Transverse colon (tissue), 4 donors: ENCODE measurements around the gene IFNG-AS1. TPM values are rescaled to one million over a fixed set of nuclear protein-coding genes. Genes with fewer than 3 reads are reported as not detected.

Source experiments
- DNase-seq: peaks from one replicate; pipeline ENCODE4 v3.0.0-alpha.2; 2019
- H3K27ac ChIP-seq, 4 donors: fragments of 200-600 bp; sonication (generic); 2 replicates each; pipeline ENCODE4 v1.5.1; 2016 to 2018; ENCODE audit warnings: inconsistent platforms in 4 of 4
- H3K27me3 ChIP-seq: fragments of 200-600 bp; sonication (generic); 2 replicates; pipeline ENCODE4 v1.5.1; 2017; ENCODE audit warnings: inconsistent platforms
- H3K36me3 ChIP-seq, 4 donors: fragments of 200-600 bp; sonication (generic); 2 replicates each; pipeline ENCODE4 v1.5.1; 2017 to 2019; ENCODE audit warnings: inconsistent platforms in 4 of 4
- H3K4me1 ChIP-seq, 4 donors: fragments of 200-600 bp; sonication (generic); 2 replicates each; pipeline ENCODE4 v1.5.1; 2017 to 2020; ENCODE audit warnings: inconsistent platforms in 4 of 4
- H3K4me3 ChIP-seq, 4 donors: fragments of 200-600 bp; sonication (generic); 1 replicate in 1 of 4; 2 replicates in 3 of 4; pipeline versions ENCODE4 v1.5.1 to v1.6.1; 2017 to 2019; ENCODE audit warnings: inconsistent platforms in 4 of 4
- H3K9me3 ChIP-seq, 2 donors: fragments of 200-600 bp; sonication (generic); 2 replicates each; pipeline ENCODE4 v1.5.1; 2017 to 2019; ENCODE audit warnings: inconsistent platforms in 2 of 2
- CTCF ChIP-seq, 5 experiments: fragments of 200-600 bp in 3 of 5; fragments of 450-650 bp in 2 of 5; sonication (generic) in 3 of 5; IDR thresholded peaks; 1 replicate in 2 of 5; 2 replicates in 3 of 5; pipeline ENCODE4 v1.5.1; 2016 to 2017; ENCODE audit warnings: antibody characterized with exemption in 5 of 5, inconsistent platforms in 3 of 5, mild to moderate bottlenecking in 2 of 5, moderate library complexity in 1 of 5
- EP300 ChIP-seq: sonication (generic); formaldehyde crosslinking; IDR thresholded peaks from one replicate; pipeline ENCODE4 v1.6.1; 2017; ENCODE audit warnings: antibody characterized with exemption, low read depth
- POLR2A ChIP-seq: fragments of 450-650 bp; IDR thresholded peaks from one replicate; pipeline ENCODE4 v1.6.1; 2016; ENCODE audit warnings: antibody characterized with exemption, mild to moderate bottlenecking, moderate library complexity
- POLR2AphosphoS5 ChIP-seq, 3 donors: sonication (generic); formaldehyde crosslinking; IDR thresholded peaks; one replicate each; pipeline ENCODE4 v1.6.1; 2016; ENCODE audit warnings: antibody characterized with exemption in 3 of 3
- WGBS, 2 donors: methylation state at CpG; one replicate each; pipeline ENCODE4 v1.1.5; 2018; ENCODE audit warnings: low coverage in 1 of 2; 5-methylcytosine and 5-hydroxymethylcytosine counted together
- in situ Hi-C, 4 donors: fragments of 200-750 bp; cut with MboI; loops; one replicate each; pipeline versions ENCODE4 v1.15.0 to v1.15.1; 2017; ENCODE audit warnings: low sequenced_read_pairs in 3 of 4, low pct_ligation_motif_present in 1 of 4, low pct_unique_long_range_greater_than_20kb in 1 of 4
- intact Hi-C: fragments of 100-400 bp; cut with DNase I; formaldehyde crosslinking; loops from one replicate; pipeline ENCODE4 v1.15.1; 2023; ENCODE audit warnings: low total_unique reads
- total RNA-seq, 4 donors: library from RNA; depleted of rRNA; stranded (reverse); fragments of >200 nt; gene quantifications; one replicate each; pipeline ENCODE4 v1.1.0, GENCODE V29; 2016

IFNG-AS1 gene
- total RNA-seq, 4 donors from 2014 or later, result 0.68 to 7.1 TPM; not detected in 2

DNA sequence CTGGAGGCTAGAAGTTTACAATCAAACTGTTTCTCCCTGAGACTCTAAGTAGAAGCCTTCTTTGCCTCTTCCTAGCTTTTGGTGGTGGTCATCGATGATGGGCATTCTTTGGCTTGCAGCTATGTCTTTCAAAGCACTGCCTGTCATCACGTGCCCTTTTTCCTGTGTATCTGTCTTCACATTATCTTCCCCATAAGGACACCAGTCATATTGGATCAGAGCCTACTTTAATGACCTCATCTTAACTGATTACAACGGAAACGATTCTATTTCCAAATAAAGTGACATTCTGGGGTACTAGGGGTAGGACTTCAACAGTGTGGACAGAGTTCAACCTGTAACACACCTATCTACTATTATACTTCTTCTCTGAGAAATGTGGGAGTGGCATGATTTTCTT, 31.1 kb upstream of the IFNG-AS1 start:
- Histone ChIP-seq H3K36me3 (no peaks in the 10 kb centered on the region), H3K27me3 (no peaks in the 10 kb centered on the region), H3K9me3 (no peaks in the 10 kb centered on the region), H3K27ac (no peak overlapping the region), H3K4me3 (no peak overlapping the region), H3K4me1 (no peaks in the 10 kb centered on the region)
- TF ChIP-seq CTCF (IDR thresholded peaks at IDR 0.05) (no peak), POLR2AphosphoS5 (IDR thresholded peaks at IDR 0.05) (no peak), EP300 (no peak), POLR2A (no peak)
- in situ Hi-C loops (no loop called here), intact Hi-C loops (no loop called here)
- WGBS, 2 donors, result 49 to 58% methylated on average over 3 to 4 of the region's 4 CpGs
- DNase-seq, result no peak

DNA sequence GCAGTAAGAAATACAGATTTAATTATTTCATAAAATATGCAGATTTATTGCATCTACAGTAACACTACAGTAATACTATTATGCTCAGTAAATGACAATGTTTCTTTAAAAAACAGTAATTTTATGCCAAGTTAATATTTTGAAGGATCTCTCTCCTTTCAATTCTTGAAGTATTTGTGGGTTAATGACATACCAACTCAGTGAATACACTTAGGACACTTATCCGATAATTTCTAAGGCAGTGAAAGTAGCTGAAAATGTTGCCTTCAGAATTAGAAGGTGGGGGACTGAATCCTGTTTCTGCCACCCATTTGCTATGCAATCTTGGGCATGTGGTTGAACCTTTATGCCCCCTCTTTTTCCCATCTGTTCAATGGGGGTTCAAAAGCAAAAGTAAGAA, 24.8 kb upstream of the IFNG-AS1 start:
- intact Hi-C loops, result no loop called here
- Histone ChIP-seq H3K27ac (no peak overlapping the region), H3K27me3 (no peaks in the 10 kb centered on the region), H3K36me3 (no peaks in the 10 kb centered on the region), H3K4me3 (no peak overlapping the region), H3K9me3 (no peaks in the 10 kb centered on the region), H3K4me1 (no peaks in the 10 kb centered on the region)
- no peak for DNase-seq
- in situ Hi-C loops, result no loop called here
- TF ChIP-seq POLR2AphosphoS5 (IDR thresholded peaks at IDR 0.05), result no peak
- TF ChIP-seq POLR2A, result no peak
- TF ChIP-seq EP300, result no peak
- no peak for TF ChIP-seq CTCF (IDR thresholded peaks at IDR 0.05)
- 60 to 85% methylated on average over 1 of the region's 1 CpG for WGBS, 2 donors

DNA sequence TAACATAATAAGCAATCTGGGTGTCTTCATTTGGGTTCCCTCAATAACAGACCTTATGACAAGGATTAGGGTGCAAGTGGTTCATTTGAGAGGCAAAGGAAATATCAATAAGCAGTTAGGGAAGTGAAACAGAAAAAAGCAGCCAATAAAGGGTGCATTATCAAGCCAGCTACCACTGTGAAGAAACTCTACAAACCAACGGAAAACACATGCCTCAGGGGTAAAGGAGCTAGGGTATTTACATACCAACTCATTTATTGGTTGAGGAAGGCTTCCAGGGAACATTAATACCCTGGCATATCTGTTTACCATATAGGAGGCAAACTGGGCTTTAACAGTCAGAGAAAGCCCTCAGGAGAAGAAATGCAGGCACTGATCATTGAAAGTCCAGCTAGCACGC, 22.7 kb upstream of the IFNG-AS1 start:
- H3K27ac ChIP-seq, result no peak overlapping the region
- TF ChIP-seq EP300, result no peak
- intact Hi-C loops (no loop called here), in situ Hi-C loops (no loop called here)
- no peaks in the 10 kb centered on the region for H3K4me1 ChIP-seq
- H3K36me3 ChIP-seq, result no peaks in the 10 kb centered on the region
- no peaks in the 10 kb centered on the region for H3K9me3 ChIP-seq
- WGBS, 2 donors, result 52 to 53% methylated on average over 2 of the region's 2 CpGs
- H3K4me3 ChIP-seq, result no peak overlapping the region
- H3K27me3 ChIP-seq, result no peaks in the 10 kb centered on the region
- DNase-seq, result no peak

DNA sequence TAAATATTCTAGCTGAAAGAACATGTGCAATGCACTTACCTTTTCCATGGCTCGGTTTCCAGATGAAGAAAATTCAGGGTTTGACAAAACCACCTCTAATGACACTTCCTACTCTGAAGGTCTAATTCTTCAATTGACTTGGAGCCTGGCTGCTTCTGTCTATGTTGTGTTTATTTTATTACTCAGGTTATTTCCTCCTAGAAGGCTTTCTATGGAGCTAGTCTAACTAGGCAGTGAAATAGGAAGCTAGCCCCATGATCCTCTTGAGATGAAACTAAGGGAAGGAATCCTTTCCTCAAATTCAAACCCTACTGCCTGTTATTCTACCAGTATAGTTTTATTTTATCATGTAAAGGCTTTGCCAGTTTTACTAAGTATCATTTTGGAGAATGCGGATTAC, 20.9 kb upstream of the IFNG-AS1 start:
- no peak for DNase-seq
- Histone ChIP-seq H3K27ac (no peak overlapping the region), H3K4me1 (no peaks in the 10 kb centered on the region), H3K4me3 (no peak overlapping the region), H3K36me3 (no peaks in the 10 kb centered on the region), H3K27me3 (no peaks in the 10 kb centered on the region), H3K9me3 (no peaks in the 10 kb centered on the region)
- WGBS, 2 donors, result 75 to 80% methylated on average over 2 of the region's 2 CpGs
- TF ChIP-seq POLR2A (no peak), EP300 (no peak), CTCF (IDR thresholded peaks at IDR 0.05) (no peak), POLR2AphosphoS5 (IDR thresholded peaks at IDR 0.05) (no peak)
- in situ Hi-C loops, result no loop called here
- intact Hi-C loops, result no loop called here

DNA sequence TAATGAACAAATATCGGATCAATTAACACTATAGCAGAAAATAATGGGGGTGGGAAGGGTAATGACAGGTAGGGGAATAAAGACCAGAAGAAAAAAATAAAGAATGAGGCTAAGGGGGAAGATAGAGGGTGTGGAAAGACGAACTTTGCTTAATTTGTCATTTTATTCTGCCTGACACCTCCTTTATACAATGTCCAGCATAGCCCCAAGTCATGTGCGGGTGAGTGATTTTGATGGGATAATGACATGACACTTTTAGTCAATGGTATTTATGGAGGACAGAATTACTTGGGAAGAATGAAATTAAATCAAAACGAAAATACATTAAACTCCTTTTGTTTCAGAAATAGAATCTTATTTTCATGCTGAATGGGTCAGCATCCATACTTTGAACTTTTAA, 20.5 kb upstream of the IFNG-AS1 start:
- no peak overlapping the region for H3K4me3 ChIP-seq
- H3K36me3 ChIP-seq, result no peaks in the 10 kb centered on the region
- H3K27me3 ChIP-seq, result no peaks in the 10 kb centered on the region
- WGBS, 2 donors, result 63 to 66% methylated on average over 4 of the region's 4 CpGs
- in situ Hi-C loops (no loop called here), intact Hi-C loops (no loop called here)
- TF ChIP-seq EP300 (no peak), POLR2AphosphoS5 (IDR thresholded peaks at IDR 0.05) (no peak), CTCF (IDR thresholded peaks at IDR 0.05) (no peak), POLR2A (no peak)
- no peak for DNase-seq
- H3K9me3 ChIP-seq, result no peaks in the 10 kb centered on the region
- no peak overlapping the region for H3K27ac ChIP-seq
- no peaks in the 10 kb centered on the region for H3K4me1 ChIP-seq
